T-helper 17 cell (primary cell): Measurements from ENCODE around the gene ARMC2. TPM values are rescaled to one million over a fixed set of nuclear protein-coding genes. Genes with fewer than 3 reads are reported as not detected.

Experiments
- ATAC-seq: fragments of 150-1000 bp; cut with Tn5 transposase; 2 replicates; pipeline ENCODE4 v1.10.0; 2021; ENCODE audit warnings: mild to moderate bottlenecking, moderate library complexity
- DNase-seq, 3 donors: peaks; one replicate each; pipeline versions ENCODE4 v3.0.0 to v3.0.0-alpha.2; 2020 to 2021
- H3K9me3 ChIP-seq: one replicate; pipeline ENCODE4 v1.7.0; 2013; ENCODE audit warnings: low read length, mild to moderate bottlenecking; ENCODE audit not compliant: control insufficient read depth, poor library complexity, severe bottlenecking
- H3K27ac Mint-ChIP-seq: one replicate; pipeline ENCODE4 v1.8.0; 2022; ENCODE audit warnings: mild to moderate bottlenecking, moderate library complexity, mixed read lengths
- H3K27me3 Mint-ChIP-seq: one replicate; pipeline ENCODE4 v1.8.0; 2022; ENCODE audit warnings: mixed read lengths
- H3K36me3 Mint-ChIP-seq: one replicate; pipeline ENCODE4 v1.8.0; 2022; ENCODE audit warnings: low read depth, mixed read lengths
- H3K4me1 Mint-ChIP-seq: one replicate; pipeline ENCODE4 v1.8.0; 2022; ENCODE audit warnings: mild to moderate bottlenecking, mixed read lengths
- H3K4me3 Mint-ChIP-seq: one replicate; pipeline ENCODE4 v1.8.0; 2022; ENCODE audit warnings: mild to moderate bottlenecking, moderate library complexity, mixed read lengths
- total RNA-seq, 4 donors: library from RNA in 2 of 4; stranded (reverse) in 2 of 4; gene quantifications; one replicate each; pipeline ENCODE4 v1.2.3 and lab custom pipeline; 2022 to 2026

The ARMC2 gene
- total RNA-seq, 2 donors from 2014 or later = 6.9 to 8.7 TPM

GRCh38 chr6:109023356-109023925 is 175.2 kb downstream of the ARMC2 start:
- Mint-ChIP-seq H3K36me3 (no peaks in the 10 kb centered on the region), H3K27ac (peak overlapping the region; percentile 10), H3K4me3 (no peak overlapping the region), H3K27me3 (no peaks in the 10 kb centered on the region), H3K4me1 (peaks cover 36% of the 10 kb centered on the region)
- no peak for DNase-seq
- no peak for ATAC-seq
- H3K9me3 ChIP-seq = no peaks in the 10 kb centered on the region

Other genes starting within 250 kb of the ARMC2 start
- gene SESN1, start 246.4 kb downstream of the ARMC2 start, total RNA-seq = 10 to 100 TPM; 69.6 to 97.3 TPM
- gene CEP57L1, start 247.1 kb downstream of the ARMC2 start, total RNA-seq = 1 to 10 TPM; 4.6 to 9.7 TPM